H1 (cell line): ENCODE data around the gene COX6A2. TPM values are rescaled to one million over a fixed set of nuclear protein-coding genes. Genes with fewer than 3 reads are reported as not detected.

Source experiments
- CTCF ChIA-PET: fragments of 300-600 bp; sonication (Branson Sonifier 250); formaldehyde crosslinking; loops from one replicate; lab custom pipeline; 2021; ENCODE audit not compliant: partially characterized antibody; lab: Charles Lee
- POLR2A ChIA-PET: fragments of 300-600 bp; sonication (Branson Sonifier 250); formaldehyde crosslinking; loops from one replicate; lab custom pipeline; 2021; ENCODE audit warnings: inconsistent platforms; ENCODE audit not compliant: partially characterized antibody; lab: Charles Lee
- DNase-seq, 2 experiments: peaks; one replicate each; pipeline versions ENCODE4 v3.0.0 to v3.0.0-alpha.2; 2010 to 2022; ENCODE audit warnings: low spot score in 2 of 2, low read depth in 1 of 2, mixed read lengths in 1 of 2
- FAIRE-seq: peaks from 2 replicates; lab custom pipeline; 2011; peaks lifted over from hg19 to GRCh38; lab: Jason Lieb, UNC
- H2AFZ ChIP-seq: 2 replicates; pipeline ENCODE4 v1.8.1; 2012; ENCODE audit warnings: low read length, inconsistent platforms
- H2AK5ac ChIP-seq: 2 replicates; pipeline ENCODE4 v1.6.1; 2013; ENCODE audit warnings: low read depth, low read length
- H2BK120ac ChIP-seq: replicated peaks from 2 replicates; pipeline ENCODE3; 2013; ENCODE audit warnings: low read depth, low read length, inconsistent platforms
- H2BK12ac ChIP-seq: 2 replicates; pipeline ENCODE4 v1.6.1; 2013; ENCODE audit warnings: low read depth, low read length
- H2BK15ac ChIP-seq: 2 replicates; pipeline ENCODE4 v1.6.1; 2013; ENCODE audit warnings: low read length
- H2BK20ac ChIP-seq: 2 replicates; pipeline ENCODE4 v1.6.1; 2013; ENCODE audit warnings: low read length
- H2BK5ac ChIP-seq: 2 replicates; pipeline ENCODE4 v1.6.1; 2013; ENCODE audit warnings: low read depth, low read length
- H3K14ac ChIP-seq: 2 replicates; pipeline ENCODE4 v1.6.1; 2013; ENCODE audit warnings: inconsistent platforms; ENCODE audit not compliant: insufficient read length
- H3K18ac ChIP-seq: 2 replicates; pipeline ENCODE4 v1.6.1; 2013; ENCODE audit warnings: low read length; ENCODE audit errors: extremely low read depth
- H3K23ac ChIP-seq: 2 replicates; pipeline ENCODE4 v1.6.1; 2013; ENCODE audit warnings: inconsistent platforms; ENCODE audit not compliant: insufficient read length
- H3K23me2 ChIP-seq: 2 replicates; pipeline ENCODE4 v1.6.1; 2013; ENCODE audit warnings: low read depth, low read length
- H3K27ac ChIP-seq: 2 replicates; pipeline ENCODE4 v1.6.1; 2011; ENCODE audit warnings: low read depth, low read length, inconsistent platforms
- H3K27me3 ChIP-seq, 4 experiments: replicated peaks in 1 of 4; 1 replicate in 1 of 4; 2 replicates in 3 of 4; pipeline versions ENCODE4 v1.6.1 to v1.8.1; 2011 to 2013; ENCODE audit warnings: low read length in 3 of 4, mild to moderate bottlenecking in 3 of 4, inconsistent platforms in 2 of 4, mixed read lengths in 2 of 4, moderate library complexity in 1 of 4; ENCODE audit not compliant: control insufficient read depth in 3 of 4, insufficient read depth in 3 of 4; ENCODE audit errors: extremely low read depth in 1 of 4
- H3K36me3 ChIP-seq, 4 experiments: 2 replicates each; pipeline versions ENCODE4 v1.6.1 to v1.8.1; 2011 to 2013; ENCODE audit warnings: mild to moderate bottlenecking in 4 of 4, low read length in 3 of 4, moderate library complexity in 2 of 4, control low read depth in 1 of 4, inconsistent platforms in 1 of 4; ENCODE audit not compliant: insufficient read depth in 4 of 4, control insufficient read depth in 2 of 4
- H3K4ac ChIP-seq: replicated peaks from 2 replicates; pipeline ENCODE3; 2013; ENCODE audit warnings: low read length, low read depth, mixed read lengths, inconsistent platforms; ENCODE audit not compliant: insufficient read length
- H3K4me1 ChIP-seq, 4 experiments: replicated peaks in 1 of 4; 1 replicate in 1 of 4; 2 replicates in 3 of 4; pipeline versions ENCODE4 v1.6.1 to v1.8.1; 2011 to 2013; ENCODE audit warnings: low read length in 3 of 4, inconsistent platforms in 2 of 4, mixed read lengths in 1 of 4; ENCODE audit not compliant: insufficient read depth in 4 of 4, control insufficient read depth in 3 of 4
- H3K4me2 ChIP-seq, 2 experiments: 2 replicates each; pipeline versions ENCODE4 v1.6.1 to v1.8.1; 2011 to 2013; ENCODE audit warnings: low read depth in 2 of 2, low read length in 2 of 2, control low read depth in 1 of 2, inconsistent platforms in 1 of 2, mild to moderate bottlenecking in 1 of 2; ENCODE audit not compliant: insufficient read depth in 1 of 2
- H3K4me3 ChIP-seq, 4 experiments: fragments of 200-600, 300-600 bp in 1 of 4; sonication (generic), shearing (Covaris generic), sonication (Bioruptor Twin) in 1 of 4; 2 replicates each; pipeline versions ENCODE4 v1.5.1 to v1.8.1; 2011 to 2016; ENCODE audit warnings: low read length in 4 of 4, low read depth in 3 of 4, control low read depth in 2 of 4, inconsistent platforms in 2 of 4, mild to moderate bottlenecking in 2 of 4, mixed read lengths in 1 of 4, moderate library complexity in 1 of 4; ENCODE audit not compliant: insufficient read depth in 2 of 4; ENCODE audit errors: extremely low read depth in 1 of 4
- H3K56ac ChIP-seq: replicated peaks from 2 replicates; pipeline ENCODE3; 2013; ENCODE audit warnings: low read depth, mild to moderate bottlenecking, mixed read lengths, low read length, inconsistent platforms; ENCODE audit not compliant: insufficient read length
- H3K79me1 ChIP-seq: 2 replicates; pipeline ENCODE4 v1.6.1; 2013; ENCODE audit warnings: low read depth, low read length, control low read depth
- H3K79me2 ChIP-seq, 2 experiments: 2 replicates each; pipeline versions ENCODE4 v1.6.1 to v1.8.1; 2012 to 2013; ENCODE audit warnings: low read length in 2 of 2, mild to moderate bottlenecking in 2 of 2, inconsistent platforms in 1 of 2; ENCODE audit not compliant: insufficient read depth in 2 of 2, control insufficient read depth in 1 of 2
- H3K9ac ChIP-seq, 4 experiments: replicated peaks in 1 of 4; 1 replicate in 1 of 4; 2 replicates in 3 of 4; pipeline versions ENCODE4 v1.6.1 to v1.8.1; 2011 to 2013; ENCODE audit warnings: low read depth in 3 of 4, low read length in 3 of 4, control low read depth in 2 of 4, mild to moderate bottlenecking in 2 of 4, moderate library complexity in 2 of 4, inconsistent platforms in 1 of 4; ENCODE audit errors: extremely low read depth in 1 of 4
- H3K9me3 ChIP-seq, 2 experiments: 2 replicates each; pipeline versions ENCODE4 v1.6.1 to v1.8.1; 2012 to 2013; ENCODE audit warnings: mild to moderate bottlenecking in 2 of 2, moderate library complexity in 2 of 2, control low read depth in 1 of 2, inconsistent platforms in 1 of 2, low read depth in 1 of 2, low read length in 1 of 2, mixed read lengths in 1 of 2; ENCODE audit not compliant: insufficient read depth in 2 of 2
- H4K20me1 ChIP-seq, 2 experiments: replicated peaks in 1 of 2; 2 replicates each; pipeline versions ENCODE3 to v1.8.1; 2011 to 2013; ENCODE audit warnings: inconsistent platforms in 2 of 2, low read length in 2 of 2, mild to moderate bottlenecking in 1 of 2; ENCODE audit not compliant: insufficient read depth in 2 of 2, control insufficient read depth in 1 of 2
- H4K5ac ChIP-seq: 2 replicates; pipeline ENCODE4 v1.6.1; 2013; ENCODE audit warnings: low read length, low read depth, mixed read lengths, inconsistent platforms; ENCODE audit not compliant: insufficient read length
- H4K8ac ChIP-seq: 2 replicates; pipeline ENCODE4 v1.8.0; 2013; ENCODE audit warnings: mild to moderate bottlenecking, moderate library complexity, low read length, inconsistent platforms; ENCODE audit not compliant: insufficient read depth; ENCODE audit errors: extremely low read depth
- H4K91ac ChIP-seq: replicated peaks from 2 replicates; pipeline ENCODE3; 2013; ENCODE audit warnings: low read length, mixed read lengths, inconsistent platforms; ENCODE audit not compliant: insufficient read length
- CBX8 ChIP-seq: fragments of 300-800, 300-1000 bp; sonication (generic); IDR thresholded peaks from 2 replicates; pipeline ENCODE4 v1.7.1; 2016; ENCODE audit warnings: low read depth, low read length, borderline replicate concordance
- CEBPB ChIP-seq: IDR thresholded peaks from 2 replicates; pipeline ENCODE4 v1.6.1; 2012; ENCODE audit warnings: low read depth, low read length
- CTBP2 ChIP-seq: IDR thresholded peaks from 2 replicates; pipeline ENCODE4 v1.7.0; 2011; ENCODE audit warnings: borderline replicate concordance, mild to moderate bottlenecking, moderate library complexity, mixed read lengths, low read length; ENCODE audit not compliant: insufficient read depth, insufficient read length
- EP300 ChIP-seq, 2 experiments: IDR thresholded peaks; 1 replicate in 1 of 2; 2 replicates in 1 of 2; pipeline ENCODE4 v1.6.1; 2011 to 2012; ENCODE audit warnings: low read depth in 2 of 2, low read length in 2 of 2, mild to moderate bottlenecking in 2 of 2, borderline replicate concordance in 1 of 2, inconsistent platforms in 1 of 2, moderate library complexity in 1 of 2
- FOSL1 ChIP-seq: IDR thresholded peaks from 2 replicates; pipeline ENCODE4 v1.6.1; 2011; ENCODE audit warnings: mild to moderate bottlenecking, low read depth, low read length, moderate library complexity; ENCODE audit not compliant: insufficient read depth
- GTF2F1 ChIP-seq: IDR thresholded peaks from 2 replicates; pipeline ENCODE4 v1.6.1; 2012; ENCODE audit warnings: low read depth, low read length, improper control_type of control experiment, borderline replicate concordance
- POLR2A ChIP-seq, 2 experiments: IDR thresholded peaks; 1 replicate in 1 of 2; 2 replicates in 1 of 2; pipeline ENCODE4 v1.6.1; 2011; ENCODE audit warnings: low read depth in 2 of 2, low read length in 2 of 2, mild to moderate bottlenecking in 2 of 2; ENCODE audit errors: control extremely low read depth in 1 of 2
- SAP30 ChIP-seq: fragments of 300-600 bp; sonication (generic); IDR thresholded peaks from 2 replicates; pipeline ENCODE4 v1.7.1; 2012; ENCODE audit warnings: low read length, moderate library complexity, mild to moderate bottlenecking, inconsistent platforms; ENCODE audit not compliant: insufficient read depth, insufficient replicate concordance
- SIRT6 ChIP-seq: IDR thresholded peaks from one replicate; pipeline ENCODE4 v1.7.1; 2012; ENCODE audit warnings: low read length, inconsistent platforms
- SUZ12 ChIP-seq: fragments of 200-600 bp; sonication (generic); IDR thresholded peaks from 2 replicates; pipeline ENCODE4 v1.6.1; 2012; ENCODE audit warnings: mild to moderate bottlenecking, inconsistent platforms, low read length, moderate library complexity, mixed read lengths
- TBP ChIP-seq: IDR thresholded peaks from 2 replicates; pipeline ENCODE4 v1.6.1; 2011; ENCODE audit warnings: low read depth, low read length, improper control_type of control experiment
- USF2 ChIP-seq: IDR thresholded peaks from 2 replicates; pipeline ENCODE4 v1.6.1; 2011; ENCODE audit warnings: low read length, improper control_type of control experiment
- WGBS, 2 experiments: shearing (Covaris generic) in 1 of 2; methylation state at CpG; one replicate each; pipeline versions ENCODE4 v1.1.6 to v1.1.7; 2013 to 2015; ENCODE audit warnings: low lambda C conversion rate in 2 of 2, mixed read lengths in 2 of 2, inconsistent platforms in 1 of 2, low coverage in 1 of 2, missing lambda C conversion rate in 1 of 2; ENCODE audit not compliant: insufficient replicate concordance in 2 of 2, insufficient coverage in 1 of 2, insufficient read length in 1 of 2; ENCODE audit errors: extremely low coverage in 1 of 2, missing lambda C conversion rate in 1 of 2; 5-methylcytosine and 5-hydroxymethylcytosine counted together
- polyA plus RNA-seq, 7 experiments: library from polyadenylated mRNA; depleted of rRNA in 3 of 7; stranded (reverse) in 5 of 7; unstranded in 2 of 7; fragments of >200 nt in 5 of 7; fragments of 200-250 nt in 2 of 7; gene quantifications; 1 replicate in 5 of 7; 2 replicates in 1 of 7; 4 replicates in 1 of 7; pipeline versions ENCODE4 v1.2.1 to v1.2.3, GENCODE V29; 2011 to 2013; ENCODE audit warnings: missing spikeins in 2 of 7, mixed read lengths in 2 of 7
- total RNA-seq: library from RNA; stranded (reverse); fragmentation: NEBNext Ultra II Directional; extraction: Animal tissue kit (Norgen Biotek cat#: 25700); gene quantifications from 2 replicates; pipeline ENCODE4 v1.2.1, GENCODE V29; 2021

The COX6A2 gene
- total and polyA plus RNA-seq, 2 of the 8 experiments (the other 6 are each of a cell fraction or from before 2014, with no cell fraction given), result 0.79 TPM; not detected in 1

DNA sequence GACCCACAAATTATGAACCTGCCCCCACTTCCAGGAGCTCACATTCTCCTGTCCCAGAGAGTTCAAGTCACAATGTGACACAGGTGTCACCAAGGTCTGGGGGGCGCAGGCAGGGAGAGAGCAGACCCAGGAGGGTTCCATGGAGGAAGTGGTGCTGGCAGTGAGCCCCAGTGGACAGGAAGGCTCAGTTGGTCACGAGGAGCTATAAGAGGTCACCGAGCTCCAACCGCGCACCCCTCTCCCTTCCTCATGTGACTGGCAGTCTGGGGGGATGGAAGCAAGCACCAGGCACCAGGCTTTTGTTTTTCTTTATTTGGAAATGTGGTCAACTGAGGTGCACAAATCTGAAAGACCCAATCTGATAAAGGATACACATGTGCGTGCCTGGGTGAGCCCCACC, 32.5 kb downstream of the COX6A2 start:
- WGBS, 2 experiments, result 96% methylated on average over 2 of the region's 6 CpGs; no CpG with 5 or more reads in 1 of the 2 experiments
- no peaks in the 10 kb centered on the region for H3K79me2 ChIP-seq
- no peak overlapping the region for H3K4ac ChIP-seq
- no peak overlapping the region for H3K4me3 ChIP-seq
- ChIA-PET POLR2A (no interaction called here), CTCF (interaction anchor here (1.0 to 5.8 kb wide), 2 partner anchors 13 to 20 kb away, joined by 3 to 38 read pairs; no protein-coding TSS in a partner anchor)
- no peak overlapping the region for H3K4me2 ChIP-seq
- H3K56ac ChIP-seq, result no peak overlapping the region
- no peaks in the 10 kb centered on the region for H3K9me3 ChIP-seq
- H4K20me1 ChIP-seq, result no peaks in the 10 kb centered on the region
- H2BK5ac ChIP-seq, result no peak overlapping the region
- H3K36me3 ChIP-seq, result no peaks in the 10 kb centered on the region
- H2BK20ac ChIP-seq, result no peak overlapping the region
- peaks cover 0 to 5% (median 2%) of the 10 kb centered on the region in 4 experiments; a peak in 2 of 7 replicates for H3K4me1 ChIP-seq
- no peaks in the 10 kb centered on the region for H3K27me3 ChIP-seq
- no peak overlapping the region for H4K5ac ChIP-seq
- H3K79me1 ChIP-seq, result no peaks in the 10 kb centered on the region
- H3K14ac ChIP-seq, result no peak overlapping the region
- H2BK120ac ChIP-seq, result no peak overlapping the region
- no peak overlapping the region for H2BK15ac ChIP-seq
- no peak overlapping the region; the same call in 1 of the 2 replicates for H4K8ac ChIP-seq
- H3K23ac ChIP-seq, result no peak overlapping the region
- no peak overlapping the region for H4K91ac ChIP-seq
- H2AFZ ChIP-seq, result no peak overlapping the region
- no peak overlapping the region for H2AK5ac ChIP-seq
- H3K18ac ChIP-seq, result no peak overlapping the region
- DNase-seq, result no peak
- FAIRE-seq, result no peak
- H2BK12ac ChIP-seq, result no peak overlapping the region
- TF ChIP-seq CTBP2 (no peak), CEBPB (no peak), SIRT6 (no peak), EP300 (IDR thresholded peaks at IDR 0.05; ENCODE audit: borderline replicate concordance in 1 of 2, low read depth in 2 of 2, low read length in 2 of 2) (no peak), SUZ12 (no peak), USF2 (no peak), TBP (no peak), FOSL1 (no peak), GTF2F1 (no peak), CBX8 (no peak), POLR2A (IDR thresholded peaks at IDR 0.05; ENCODE audit: control extremely low read depth in 1 of 2, low read depth in 2 of 2, low read length in 2 of 2) (no peak), SAP30 (no peak)
- TF ChIP-seq, all 59 proteins: peak for 0
- Histone ChIP-seq H3K23me2 (no peaks in the 10 kb centered on the region), H3K27ac (no peak overlapping the region), H3K9ac (no peak overlapping the region)
